ENCODE data around the gene DNAJB2. TPM values are rescaled to one million over a fixed set of nuclear protein-coding genes. Genes with fewer than 3 reads are reported as not detected.

DNAJB2 gene
- total and polyA plus RNA-seq, 2 donors (not counting 3 experiments of a cell fraction or from before 2014, with no cell fraction given): 30.4 to 35.0 TPM

GRCh38 chr2:219252084-219252483 is 27.1 kb upstream of the DNAJB2 start:
- CTCF ChIA-PET: interaction anchor here (1.2 to 2.5 kb wide), 3 partner anchors 26 to 43 kb away, joined by 3 to 14 read pairs (median 7); partner anchors contain the start of gene DNAJB2
- no peak for FAIRE-seq

More at GRCh38 chr2:219252084-219252483, 27.1 kb upstream of the DNAJB2 start:
- no peaks in the 10 kb centered on the region for H4K20me1 ChIP-seq (replicated peaks; ENCODE audit: control insufficient read depth, extremely low read depth, insufficient read depth, low read length)
- H3K4me1 ChIP-seq (ENCODE audit: control insufficient read depth, extremely low read depth, insufficient read depth, low read length): peaks cover 39% of the 10 kb centered on the region
- no peaks in the 10 kb centered on the region for H3K9me3 ChIP-seq (replicated peaks; ENCODE audit: control insufficient read depth, insufficient read depth, low read length)
- H3K79me2 ChIP-seq (ENCODE audit: control insufficient read depth, insufficient read depth, low read length): no peaks in the 10 kb centered on the region
- peaks cover 2% of the 10 kb centered on the region in 2 experiments for H3K36me3 ChIP-seq (ENCODE audit: control insufficient read depth in 2 of 2, extremely low read depth in 1 of 2, insufficient read depth in 2 of 2, low read length in 2 of 2)
- no TSS peak for BruUV-seq (replicated peaks)
- H3K4me2 ChIP-seq (ENCODE audit: insufficient read depth, low read length): no peak overlapping the region
- H3K27ac ChIP-seq (ENCODE audit: insufficient read depth, low read depth, low read length): no peak overlapping the region
- no peak overlapping the region for H3K9ac ChIP-seq (replicated peaks; ENCODE audit: extremely low read depth, insufficient read depth, low read length)
- no peak overlapping the region for H2AFZ ChIP-seq (ENCODE audit: low read depth, low read length)
- intact Hi-C loops (cut with micrococcal nuclease): loop anchor here (2.0 kb wide), 2 partner anchors 33 to 43 kb away; partner anchors contain the start of gene ABCB6
- TF ChIP-seq EZH2 (IDR thresholded peaks at IDR 0.05; ENCODE audit: borderline replicate concordance, low read depth, low read length, severe bottlenecking) (no peak), POLR2AphosphoS5 (IDR thresholded peaks at IDR 0.05; ENCODE audit: insufficient read depth, low read depth, low read length) (no peak), POLR2A (IDR thresholded peaks at IDR 0.05; ENCODE audit: low read depth, low read length) (no peak), FOS (IDR thresholded peaks at IDR 0.05; ENCODE audit: borderline replicate concordance, insufficient read depth, low read length) (no peak), GATA2 (IDR thresholded peaks at IDR 0.05; ENCODE audit: insufficient read depth, insufficient read length, low read depth, low read length) (no peak), CTCF (IDR thresholded peaks at IDR 0.05; ENCODE audit: extremely low read depth in 1 of 2, insufficient read depth in 1 of 2, low read depth in 1 of 2, low read length in 2 of 2) (no peak), MYC (IDR thresholded peaks at IDR 0.05; ENCODE audit: low read depth, low read length) (no peak), JUN (IDR thresholded peaks at IDR 0.05; ENCODE audit: borderline replicate concordance, insufficient read depth, insufficient read length, low read depth) (no peak), MAX (IDR thresholded peaks at IDR 0.05; ENCODE audit: insufficient read depth, insufficient read length) (no peak)
- POLR2A ChIA-PET: interaction anchor here (1.1 kb wide), 1 partner anchor 27 kb away, joined by 4 read pairs; the partner anchor contains the start of gene DNAJB2
- peaks cover 15 to 16% of the 10 kb centered on the region in 2 experiments for H3K27me3 ChIP-seq (ENCODE audit: control insufficient read depth in 2 of 2, insufficient read depth in 2 of 2, low read length in 2 of 2)
- no peak for DNase-seq (ENCODE audit: low read depth, low spot score)
- no peak overlapping the region for H3K4me3 ChIP-seq (replicated peaks in 1 of 3; ENCODE audit: insufficient read depth in 1 of 3, low read depth in 1 of 3, low read length in 3 of 3)
- no peaks in the 10 kb centered on the region for H3K9me1 ChIP-seq (replicated peaks; ENCODE audit: control insufficient read depth, extremely low read depth, insufficient read depth, low read length)
- dilution Hi-C loops (cut with MboI; ENCODE audit: extremely low pct_ligation_motif_present, low sequenced_read_pairs): no loop called here

All from endothelial cell of umbilical vein (primary cell).